DOHH2 (cell line): Measurements from ENCODE around the gene VEGFA.

Source experiments
- H3F3A ChIP-seq: fragments of 200-600 bp; sonication (generic), shearing (Covaris generic); 2 replicates; pipeline ENCODE4 v1.6.0; 2016; ENCODE audit warnings: antibody characterized with exemption, mild to moderate bottlenecking; ENCODE audit not compliant: control insufficient read depth, insufficient read depth
- H3K27ac ChIP-seq: fragments of 200-600 bp; sonication (generic); 2 replicates; pipeline ENCODE4 v1.5.1; 2014; ENCODE audit warnings: low read depth, mild to moderate bottlenecking, low read length, moderate library complexity
- H3K27me3 ChIP-seq: fragments of 200-600 bp; sonication (generic); 2 replicates; pipeline ENCODE4 v1.6.1; 2014; ENCODE audit warnings: mild to moderate bottlenecking, low read length, mixed read lengths; ENCODE audit not compliant: control insufficient read depth
- H3K36me3 ChIP-seq: fragments of 200-600 bp; sonication (generic); 2 replicates; pipeline ENCODE4 v1.6.1; 2014; ENCODE audit warnings: mild to moderate bottlenecking, low read length, moderate library complexity, mixed read lengths; ENCODE audit not compliant: control insufficient read depth
- H3K4me1 ChIP-seq: fragments of 200-600 bp; sonication (generic); 2 replicates; pipeline ENCODE4 v1.6.1; 2014; ENCODE audit warnings: mild to moderate bottlenecking, low read length, mixed read lengths; ENCODE audit not compliant: control insufficient read depth
- H3K4me2 ChIP-seq: fragments of 200-600 bp; sonication (generic); 2 replicates; pipeline ENCODE4 v1.6.0; 2014; ENCODE audit warnings: mild to moderate bottlenecking, low read length, moderate library complexity
- H3K4me3 ChIP-seq: fragments of 200-600 bp; sonication (generic); 2 replicates; pipeline ENCODE4 v1.5.1; 2014; ENCODE audit warnings: mild to moderate bottlenecking, low read length, mixed read lengths
- H3K79me2 ChIP-seq: fragments of 200-600 bp; sonication (generic); 2 replicates; pipeline ENCODE4 v1.6.1; 2014; ENCODE audit warnings: mild to moderate bottlenecking, low read length, mixed read lengths; ENCODE audit not compliant: control insufficient read depth
- H3K9me2 ChIP-seq: fragments of 200-600 bp; sonication (generic); replicated peaks from 2 replicates; pipeline ENCODE4 v1.6.1; 2014; ENCODE audit warnings: mild to moderate bottlenecking, low read length, mixed read lengths; ENCODE audit not compliant: control insufficient read depth
- H3K9me3 ChIP-seq: fragments of 200-600 bp; sonication (generic); 2 replicates; pipeline ENCODE4 v1.6.1; 2014; ENCODE audit warnings: antibody characterized with exemption, low read length, mixed read lengths; ENCODE audit not compliant: control insufficient read depth, insufficient read depth
- H4K20me1 ChIP-seq: fragments of 200-600 bp; sonication (generic); 2 replicates; pipeline ENCODE4 v1.6.0; 2014; ENCODE audit warnings: low read depth, mild to moderate bottlenecking, antibody characterized with exemption, low read length, moderate library complexity; ENCODE audit not compliant: control insufficient read depth, insufficient read depth
- CTCF ChIP-seq: fragments of 200-600 bp; sonication (generic); IDR thresholded peaks from one replicate; pipeline ENCODE4 v1.5.1; 2014; ENCODE audit warnings: antibody characterized with exemption, mild to moderate bottlenecking, low read depth, low read length; ENCODE audit not compliant: poor library complexity, severe bottlenecking
- EZH2phosphoT487 ChIP-seq: fragments of 200-600 bp; sonication (generic); IDR thresholded peaks from 2 replicates; pipeline ENCODE4 v1.6.1; 2017; ENCODE audit warnings: borderline replicate concordance, mild to moderate bottlenecking, antibody characterized with exemption, low read length, moderate library complexity, mixed read lengths

VEGFA gene

GRCh38 chr6:43785220-43785752, 15.3 kb downstream of the VEGFA start:
- Histone ChIP-seq H3K9me2 (no peaks in the 10 kb centered on the region), H3K4me2 (no peak overlapping the region), H3K27me3 (no peaks in the 10 kb centered on the region), H3K36me3 (peaks cover 46% of the 10 kb centered on the region), H3K4me1 (no peaks in the 10 kb centered on the region), H4K20me1 (no peaks in the 10 kb centered on the region; the same call in 1 of the 2 replicates), H3K4me3 (no peak overlapping the region), H3K9me3 (no peaks in the 10 kb centered on the region), H3K27ac (no peak overlapping the region), H3F3A (0 out of 2 replicates have a peak, but pooled peaks cover 4% of the 10 kb centered on the region), H3K79me2 (no peaks in the 10 kb centered on the region)
- TF ChIP-seq CTCF (no peak), EZH2phosphoT487 (no peak)

- Histone ChIP-seq H3K4me2 (no peak overlapping the region), H3K4me3 (no peak overlapping the region), H3K27me3 (no peaks in the 10 kb centered on the region), H3K27ac (no peak overlapping the region), H4K20me1 (no peaks in the 10 kb centered on the region; the same call in 1 of the 2 replicates), H3K79me2 (no peaks in the 10 kb centered on the region), H3K4me1 (no peaks in the 10 kb centered on the region), H3K36me3 (peaks cover 41% of the 10 kb centered on the region), H3F3A (0 out of 2 replicates have a peak, but pooled peaks cover 4% of the 10 kb centered on the region), H3K9me3 (no peaks in the 10 kb centered on the region), H3K9me2 (no peaks in the 10 kb centered on the region)
- TF ChIP-seq CTCF (no peak), EZH2phosphoT487 (no peak)
Measured at GRCh38 chr6:43785904-43786303, 15.9 kb downstream of the VEGFA start.

- Histone ChIP-seq H3K4me3 (no peak overlapping the region), H3K9me2 (no peaks in the 10 kb centered on the region), H3K27ac (no peak overlapping the region), H3K9me3 (no peaks in the 10 kb centered on the region), H3K27me3 (no peaks in the 10 kb centered on the region), H3K36me3 (peaks cover 35% of the 10 kb centered on the region), H3K4me2 (no peak overlapping the region), H4K20me1 (no peaks in the 10 kb centered on the region; the same call in 1 of the 2 replicates), H3F3A (0 out of 2 replicates have a peak, but pooled peaks cover 4% of the 10 kb centered on the region), H3K4me1 (no peaks in the 10 kb centered on the region), H3K79me2 (no peaks in the 10 kb centered on the region)
- TF ChIP-seq EZH2phosphoT487 (no peak), CTCF (no peak)
Measured at GRCh38 chr6:43786664-43787329, 16.8 kb downstream of the VEGFA start.
